Activated T-cell treated with anti-CD3 and anti-CD28 coated beads, Interleukin-2, amount 50 U/mL, for 48 hours (primary cell): ENCODE results near the gene DOCK2.

Source experiments
- DNase-seq, 2 experiments: peaks; one replicate each; pipeline ENCODE4 v3.0.0-alpha.2; 2020

The DOCK2 gene

DNA sequence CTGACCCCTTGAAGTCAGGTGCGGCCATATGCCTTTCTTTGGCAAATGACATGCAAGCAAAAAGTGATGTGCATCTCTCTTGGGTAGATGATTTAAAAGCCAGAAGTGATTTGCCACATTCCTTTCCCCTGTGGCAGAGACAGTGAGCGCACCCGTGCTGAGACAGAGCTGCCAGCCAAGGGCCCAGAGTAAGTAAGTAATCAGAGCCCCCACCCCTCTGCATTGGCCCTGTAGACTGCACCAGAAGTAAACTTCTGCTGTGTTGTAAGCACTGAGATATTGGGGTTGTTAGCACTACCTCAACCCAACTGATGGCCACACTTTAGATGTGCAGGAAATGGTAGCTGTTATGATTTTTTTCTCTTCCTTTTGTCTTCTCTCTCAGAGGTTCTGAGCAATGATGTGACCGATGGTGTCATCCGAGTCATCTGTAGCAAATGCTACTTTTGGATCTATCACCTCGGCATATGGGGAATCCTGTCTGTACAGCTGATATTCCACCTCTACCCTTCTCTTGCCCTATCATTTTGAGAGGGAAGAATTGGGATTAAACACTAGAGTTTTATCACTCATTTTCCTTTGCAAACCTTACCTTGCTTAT is 58.0 kb downstream of the DOCK2 start:
- DNase-seq = no peak

DNA sequence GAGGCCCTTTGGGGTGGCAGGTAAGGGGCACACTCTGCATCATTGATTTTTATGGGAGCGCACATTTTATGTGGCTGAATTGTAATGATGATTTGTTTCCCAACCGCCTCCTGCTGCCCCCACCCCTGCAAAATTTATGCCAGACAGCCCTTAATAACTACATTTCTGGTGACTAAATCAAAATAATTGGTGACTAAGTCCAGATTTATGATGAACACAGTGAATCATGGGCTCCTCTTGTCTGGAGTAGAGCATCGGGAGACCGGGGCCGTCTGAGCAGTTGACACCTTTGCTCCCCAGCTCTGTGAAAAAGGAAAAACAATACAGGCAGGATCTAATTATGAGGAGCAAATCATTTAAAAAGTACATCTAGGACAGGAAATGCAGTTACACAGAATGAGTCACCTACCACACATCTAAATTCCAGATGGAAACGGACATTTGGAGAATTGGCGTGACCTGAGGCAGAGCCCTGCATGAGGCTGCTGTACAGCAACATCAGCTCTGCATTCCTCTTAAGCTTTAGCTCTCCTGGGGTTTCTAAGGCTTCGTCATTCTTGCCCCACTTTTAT is 58.9 kb downstream of the DOCK2 start:
- DNase-seq = no peak

DNA sequence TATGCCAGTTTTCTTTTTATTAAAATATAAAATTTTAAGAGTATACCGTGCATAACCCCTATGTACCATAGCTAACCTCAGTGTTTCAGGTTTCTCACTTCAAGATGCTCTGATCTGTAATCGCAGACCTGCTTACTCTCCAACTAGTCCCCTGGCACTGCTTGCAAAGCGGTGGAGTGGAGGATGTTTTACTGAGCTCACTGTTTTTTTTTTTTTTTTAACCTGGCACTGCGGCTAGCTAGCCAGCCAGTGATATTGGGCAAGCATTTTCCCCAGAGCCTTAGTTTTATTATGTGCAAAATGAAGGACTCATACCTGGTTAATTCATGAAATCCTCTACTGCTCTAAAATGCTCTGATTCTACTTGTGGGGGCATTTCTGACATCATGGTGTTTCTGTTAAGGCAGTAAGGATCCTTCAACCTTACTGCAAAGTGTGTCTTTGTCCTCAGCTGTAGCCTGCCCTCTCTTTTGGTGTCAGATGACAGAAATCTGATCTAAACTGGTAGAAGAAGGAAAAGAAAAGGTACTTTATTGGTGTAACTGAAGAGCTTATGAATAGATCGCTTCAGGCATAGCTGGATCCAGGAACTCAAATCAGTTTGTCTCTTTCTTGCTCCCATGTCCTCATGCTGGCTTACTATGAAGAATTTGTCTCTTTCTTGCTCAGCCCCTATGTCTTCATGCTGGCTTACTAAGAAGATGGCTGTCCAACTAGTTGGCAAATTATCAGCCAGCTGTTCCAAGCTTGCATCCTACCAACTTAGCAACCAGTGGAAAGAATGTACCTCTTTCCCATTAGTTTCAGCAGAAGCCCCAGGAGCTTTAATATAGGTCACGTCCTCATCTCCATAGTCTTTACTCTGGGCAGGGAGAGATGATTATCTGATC is 59.8 kb downstream of the DOCK2 start:
- no peak for DNase-seq

GRCh38 chr5:169697511-169697890 is 60.4 kb downstream of the DOCK2 start:
- no peak for DNase-seq

DNA sequence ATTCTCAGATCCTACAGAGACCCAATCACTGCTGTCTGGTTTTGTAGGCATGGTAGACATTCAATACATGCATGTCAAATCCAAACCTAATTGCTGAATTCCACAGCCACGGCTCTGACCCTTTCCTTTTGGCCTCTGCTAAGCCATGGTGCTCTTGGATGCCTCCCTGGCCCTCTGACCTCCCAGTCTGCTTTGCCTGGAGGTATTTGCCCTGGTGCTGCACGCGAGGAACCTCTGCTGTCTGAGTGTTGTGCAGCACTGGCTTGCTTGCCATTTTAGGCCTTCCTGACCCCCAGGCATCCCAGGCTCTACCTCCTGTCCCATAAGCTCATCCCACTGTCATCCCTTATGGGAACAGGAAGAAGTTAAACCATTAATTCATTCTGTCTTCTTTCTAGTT is 60.9 kb downstream of the DOCK2 start:
- DNase-seq = no peak

- DNase-seq = no peak
Measured at GRCh38 chr5:169700611-169701010, 63.5 kb downstream of the DOCK2 start.

DNA sequence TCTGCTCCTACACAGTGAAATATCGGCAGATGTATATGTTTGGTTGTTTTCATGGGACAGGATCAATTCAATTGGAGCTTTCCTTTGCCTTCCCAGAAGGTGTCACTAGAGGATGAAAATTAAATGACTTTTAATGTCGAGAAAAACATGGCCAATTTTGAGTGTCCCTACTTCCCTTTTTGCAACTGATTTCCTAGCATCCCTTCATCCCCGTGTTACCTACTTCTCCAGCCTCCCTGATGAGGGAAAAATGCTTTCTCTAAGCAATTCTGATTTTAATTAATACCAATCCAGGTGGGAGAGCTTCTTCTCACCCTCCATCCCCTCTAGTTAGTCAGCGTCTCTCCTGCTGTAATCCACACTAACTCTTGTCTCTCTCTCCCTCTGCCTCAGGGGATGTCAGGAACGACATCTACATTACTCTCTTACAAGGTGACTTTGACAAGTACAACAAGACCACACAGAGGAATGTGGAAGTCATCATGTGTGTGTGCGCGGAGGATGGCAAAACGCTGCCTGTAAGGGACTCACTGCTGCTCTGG is 64.9 kb downstream of the DOCK2 start:
- DNase-seq = no peak

- no peak for DNase-seq
Measured at GRCh38 chr5:169702693-169703481, 65.8 kb downstream of the DOCK2 start.

DNA sequence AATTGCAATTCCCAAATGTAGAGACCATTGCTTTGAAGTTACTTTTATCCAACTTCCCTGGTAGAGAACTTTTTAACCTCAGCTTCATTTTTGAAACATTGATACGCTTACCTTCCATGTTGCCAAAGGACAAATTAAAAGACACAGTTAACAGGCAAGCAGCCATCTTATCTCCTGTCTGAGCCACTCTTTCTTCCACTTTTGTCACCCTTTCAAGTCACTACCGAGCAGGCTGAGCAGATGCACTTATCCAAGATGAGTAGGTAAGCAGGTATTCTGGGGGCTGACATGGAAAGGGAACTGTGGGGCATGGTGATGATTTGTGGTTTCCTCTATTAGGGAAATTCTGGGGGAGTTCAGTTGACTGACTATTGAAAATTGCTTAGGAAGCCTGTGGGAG is 66.7 kb downstream of the DOCK2 start:
- no peak for DNase-seq

GRCh38 chr5:169705322-169705721 is 68.2 kb downstream of the DOCK2 start:
- DNase-seq = no peak

DNA sequence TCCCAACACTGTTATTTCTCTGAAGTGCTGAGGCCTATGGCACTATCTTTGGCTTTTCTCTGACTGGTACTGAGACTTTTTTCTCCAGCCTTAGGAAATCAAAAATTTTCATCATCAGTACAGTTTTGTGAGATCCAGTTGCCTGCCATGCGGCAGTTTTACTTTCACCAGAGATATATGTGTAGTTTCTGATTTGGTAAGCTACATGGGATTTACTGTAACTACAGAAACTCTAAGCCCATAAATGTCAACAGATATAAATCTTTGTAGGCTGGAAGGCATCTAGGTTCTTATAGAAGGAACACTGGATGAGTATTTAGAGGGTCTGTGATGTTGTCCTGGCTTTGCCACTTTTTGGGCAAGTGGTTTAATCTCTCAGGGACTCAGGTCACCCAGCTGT is 69.0 kb downstream of the DOCK2 start:
- DNase-seq = no peak

- no peak for DNase-seq
Measured at GRCh38 chr5:169706758-169707450, 69.8 kb downstream of the DOCK2 start.

DNA sequence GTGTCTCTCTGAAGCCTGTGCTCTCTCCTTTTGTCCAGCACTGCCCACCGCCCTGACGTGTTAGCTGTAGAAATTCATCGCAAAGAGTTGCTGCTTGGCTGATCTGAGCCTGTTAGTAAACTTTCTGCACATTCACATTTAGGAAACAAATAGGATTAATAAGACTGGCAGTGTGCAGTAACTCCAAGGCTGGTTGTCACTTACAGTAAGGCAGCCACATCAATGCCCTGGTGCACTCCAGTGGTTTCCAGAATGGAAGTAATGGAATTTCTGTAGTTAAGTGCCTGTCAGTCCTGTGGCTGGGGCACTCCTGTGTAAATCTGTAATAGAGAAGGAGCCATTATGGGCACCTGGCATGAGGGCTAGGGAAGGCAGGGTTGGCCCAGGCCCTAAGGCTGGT is 70.6 kb downstream of the DOCK2 start:
- no peak for DNase-seq

- DNase-seq = no peak
Measured at GRCh38 chr5:169710675-169711074, 73.6 kb downstream of the DOCK2 start.

DNA sequence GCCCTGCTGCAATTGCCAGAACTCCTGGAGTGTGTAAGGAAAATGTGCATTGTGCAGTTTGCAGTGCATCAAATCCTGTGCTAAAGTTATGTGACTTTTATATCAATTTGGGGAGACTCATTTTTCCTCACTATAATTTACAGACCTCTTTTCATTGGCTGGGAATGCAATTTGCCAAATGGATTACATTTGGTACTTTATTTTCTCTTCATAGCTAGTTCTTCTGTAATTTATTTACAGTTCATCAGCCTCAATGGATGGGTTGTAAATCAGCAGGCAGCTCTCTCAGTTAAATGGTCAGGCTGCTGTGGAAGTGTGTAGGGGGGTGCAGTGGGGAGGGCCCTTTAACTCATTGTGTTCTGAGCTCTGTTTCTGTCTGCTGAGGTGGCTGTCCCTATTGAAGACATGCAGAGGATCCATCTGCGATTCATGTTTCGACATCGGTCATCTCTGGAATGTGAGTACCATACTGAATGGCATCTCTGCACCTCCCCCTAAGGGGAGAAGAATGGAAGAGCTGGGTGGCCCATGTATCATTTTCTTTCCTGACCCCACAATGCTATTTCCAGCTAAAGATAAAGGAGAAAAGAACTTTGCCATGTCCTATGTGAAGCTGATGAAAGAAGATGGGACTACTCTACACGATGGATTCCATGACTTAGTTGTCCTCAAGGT is 74.6 kb downstream of the DOCK2 start:
- DNase-seq = no peak

DNA sequence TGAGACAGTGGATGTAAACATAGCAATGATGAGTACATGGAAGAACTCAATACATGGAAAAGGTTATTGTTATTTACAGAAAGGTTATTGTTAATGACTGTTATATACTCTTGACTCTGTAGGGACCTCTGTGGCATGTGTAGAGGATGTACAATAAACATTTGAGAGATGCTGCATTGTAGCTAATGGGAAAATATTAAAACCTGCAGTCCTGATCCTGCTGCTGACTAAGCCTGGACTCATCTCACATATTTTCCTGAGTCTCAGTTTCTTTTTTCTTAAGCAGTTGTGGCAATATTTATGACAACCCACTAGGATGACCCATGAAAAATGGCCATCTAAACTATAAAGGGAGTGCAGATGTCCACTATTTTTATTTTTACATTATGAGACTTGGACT is 75.4 kb downstream of the DOCK2 start:
- DNase-seq = no peak

DNA sequence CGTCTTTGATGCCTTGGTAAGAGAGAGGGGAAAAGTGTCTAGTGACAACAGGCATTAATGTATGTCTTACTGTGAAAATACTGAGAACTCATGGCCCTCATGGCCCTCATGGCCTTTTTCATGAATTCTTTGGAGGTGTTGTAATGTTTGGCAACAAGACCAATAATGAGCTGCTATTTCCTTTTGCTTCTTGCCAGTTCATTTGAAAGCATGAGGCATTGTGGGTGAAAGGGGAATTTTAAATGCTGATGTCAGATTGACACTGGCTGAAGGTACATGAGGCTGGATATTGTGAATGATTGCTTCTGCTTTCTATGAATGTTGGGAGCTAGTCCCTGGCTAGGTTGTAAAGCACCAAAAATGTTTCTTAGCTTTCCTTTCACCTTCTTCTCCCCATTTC is 79.2 kb downstream of the DOCK2 start:
- DNase-seq = no peak

DNA sequence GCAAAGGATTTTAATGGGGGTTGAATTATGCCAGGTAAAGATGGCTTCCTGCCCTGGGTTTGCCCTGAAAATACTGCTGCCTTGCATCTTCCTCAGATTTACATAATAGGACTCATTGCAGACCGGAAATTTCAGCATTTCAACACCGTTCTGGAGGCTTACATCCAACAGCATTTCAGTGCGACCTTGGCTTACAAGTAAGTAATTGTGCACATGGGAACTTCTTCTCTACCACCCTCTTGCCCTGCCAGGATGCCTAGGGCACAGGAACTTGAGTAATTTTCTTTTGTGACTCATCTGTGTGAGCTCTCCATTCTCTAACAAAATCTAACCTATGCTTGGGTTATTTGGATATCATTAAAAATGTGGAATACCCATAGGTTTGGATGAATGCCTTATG is 80.2 kb downstream of the DOCK2 start:
- DNase-seq = no peak

- DNase-seq = no peak
Measured at GRCh38 chr5:169719360-169720314, 82.6 kb downstream of the DOCK2 start.

GRCh38 chr5:169721771-169722170 is 84.7 kb downstream of the DOCK2 start:
- DNase-seq = no peak
